ENCODE results near the gene PREB. TPM values are rescaled to one million over a fixed set of nuclear protein-coding genes. Genes with fewer than 3 reads are reported as not detected.

The PREB gene
- total RNA-seq, 1 donor: 45.2 TPM

DNA sequence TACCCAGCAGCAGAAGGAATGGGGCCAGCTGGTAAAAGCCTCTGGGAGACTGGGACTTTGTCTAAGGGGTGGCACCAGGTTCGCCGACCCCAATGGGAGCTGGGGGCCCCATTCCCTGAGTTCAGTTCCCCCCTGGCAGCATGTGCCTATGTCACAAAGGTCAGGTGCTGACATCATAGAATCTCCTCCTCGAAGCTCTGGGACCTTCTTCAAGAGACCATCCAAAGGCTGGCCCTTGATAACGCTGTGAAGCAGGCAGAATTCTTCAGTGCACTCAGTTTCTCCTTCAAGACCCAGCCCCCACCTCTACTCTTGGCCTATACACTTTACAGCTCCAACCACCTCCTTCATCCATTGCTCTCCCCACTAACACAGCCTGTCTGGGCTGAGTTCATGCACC lies 4.9 kb upstream of the PREB start, which contains the start of gene PRR30:
TSS of gene PRR30 (minus strand) at position 101 of the 400 bp plus-strand sequence. CDS start 1,081 bp downstream, outside the sequence.
- H3K36me3 ChIP-seq (ENCODE audit: insufficient read depth, low read length): no peaks in the 10 kb centered on the region
- no peak for DNase-seq (ENCODE audit: insufficient read length, low spot score, missing footprints)
- H3K27ac ChIP-seq (ENCODE audit: low read depth, low read length): no peak within 1 kb of the TSS
- H3K79me2 ChIP-seq (ENCODE audit: insufficient read depth, low read length): peaks cover 1% of the 10 kb centered on the region
- no peak within 1 kb of the TSS for H3K4me3 ChIP-seq (ENCODE audit: insufficient read depth, low read length)
- no peaks in the 10 kb centered on the region for H4K20me1 ChIP-seq (ENCODE audit: insufficient read depth, low read length)
- peaks cover 18% of the 10 kb centered on the region for H3K27me3 ChIP-seq (ENCODE audit: insufficient read depth, low read length)
- TF ChIP-seq, protein P1, sequence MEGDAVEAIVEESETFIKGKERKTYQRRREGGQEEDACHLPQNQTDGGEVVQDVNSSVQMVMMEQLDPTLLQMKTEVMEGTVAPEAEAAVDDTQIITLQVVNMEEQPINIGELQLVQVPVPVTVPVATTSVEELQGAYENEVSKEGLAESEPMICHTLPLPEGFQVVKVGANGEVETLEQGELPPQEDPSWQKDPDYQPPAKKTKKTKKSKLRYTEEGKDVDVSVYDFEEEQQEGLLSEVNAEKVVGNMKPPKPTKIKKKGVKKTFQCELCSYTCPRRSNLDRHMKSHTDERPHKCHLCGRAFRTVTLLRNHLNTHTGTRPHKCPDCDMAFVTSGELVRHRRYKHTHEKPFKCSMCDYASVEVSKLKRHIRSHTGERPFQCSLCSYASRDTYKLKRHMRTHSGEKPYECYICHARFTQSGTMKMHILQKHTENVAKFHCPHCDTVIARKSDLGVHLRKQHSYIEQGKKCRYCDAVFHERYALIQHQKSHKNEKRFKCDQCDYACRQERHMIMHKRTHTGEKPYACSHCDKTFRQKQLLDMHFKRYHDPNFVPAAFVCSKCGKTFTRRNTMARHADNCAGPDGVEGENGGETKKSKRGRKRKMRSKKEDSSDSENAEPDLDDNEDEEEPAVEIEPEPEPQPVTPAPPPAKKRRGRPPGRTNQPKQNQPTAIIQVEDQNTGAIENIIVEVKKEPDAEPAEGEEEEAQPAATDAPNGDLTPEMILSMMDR (IDR thresholded peaks at IDR 0.05; ENCODE audit: extremely low read depth, low read depth, low read length): no peak
- H3K4me2 ChIP-seq (ENCODE audit: insufficient read depth, low read length): no peak within 1 kb of the TSS
- H2AFZ ChIP-seq (ENCODE audit: low read length): no peak within 1 kb of the TSS
- no peaks in the 10 kb centered on the region for H3K9me3 ChIP-seq (ENCODE audit: low read depth, low read length)
- H3K4me1 ChIP-seq (ENCODE audit: insufficient read depth, low read length): no peaks in the 10 kb centered on the region

DNA sequence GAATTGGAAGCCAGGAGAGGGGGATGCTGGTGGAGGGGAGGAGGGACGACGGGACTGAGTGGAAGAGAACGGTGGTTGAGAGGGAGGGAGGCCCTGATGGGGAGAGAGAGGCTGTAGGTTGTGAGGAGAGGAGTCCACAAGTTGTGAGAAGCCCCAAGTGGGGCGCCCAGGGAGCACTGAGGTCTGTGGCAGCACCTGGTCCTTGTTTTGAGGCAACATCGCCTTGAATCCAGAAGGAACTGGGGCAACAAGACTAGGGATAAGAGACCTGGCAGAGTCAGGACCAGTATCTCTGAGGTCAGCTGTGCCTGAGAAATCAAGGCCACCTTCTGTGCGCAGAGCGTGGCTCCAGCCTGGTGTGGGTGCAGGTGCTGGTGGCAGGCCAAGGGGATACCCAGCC lies 3.7 kb upstream of the PREB start:
- H3K4me2 ChIP-seq (ENCODE audit: insufficient read depth, low read length): no peak overlapping the region
- TF ChIP-seq, protein P1 (IDR thresholded peaks at IDR 0.05; ENCODE audit: extremely low read depth, low read depth, low read length): no peak
- H3K27me3 ChIP-seq (ENCODE audit: insufficient read depth, low read length): peaks cover 11% of the 10 kb centered on the region
- H4K20me1 ChIP-seq (ENCODE audit: insufficient read depth, low read length): peaks cover 7% of the 10 kb centered on the region
- DNase-seq (ENCODE audit: insufficient read length, low spot score, missing footprints): no peak
- H3K27ac ChIP-seq (ENCODE audit: low read depth, low read length): no peak overlapping the region
- no peak overlapping the region for H2AFZ ChIP-seq (ENCODE audit: low read length)
- H3K36me3 ChIP-seq (ENCODE audit: insufficient read depth, low read length): no peaks in the 10 kb centered on the region
- peaks cover 13% of the 10 kb centered on the region for H3K79me2 ChIP-seq (ENCODE audit: insufficient read depth, low read length)
- peaks cover 7% of the 10 kb centered on the region for H3K4me1 ChIP-seq (ENCODE audit: insufficient read depth, low read length)
- H3K9me3 ChIP-seq (ENCODE audit: low read depth, low read length): no peaks in the 10 kb centered on the region
- no peak overlapping the region for H3K4me3 ChIP-seq (ENCODE audit: insufficient read depth, low read length)

DNA sequence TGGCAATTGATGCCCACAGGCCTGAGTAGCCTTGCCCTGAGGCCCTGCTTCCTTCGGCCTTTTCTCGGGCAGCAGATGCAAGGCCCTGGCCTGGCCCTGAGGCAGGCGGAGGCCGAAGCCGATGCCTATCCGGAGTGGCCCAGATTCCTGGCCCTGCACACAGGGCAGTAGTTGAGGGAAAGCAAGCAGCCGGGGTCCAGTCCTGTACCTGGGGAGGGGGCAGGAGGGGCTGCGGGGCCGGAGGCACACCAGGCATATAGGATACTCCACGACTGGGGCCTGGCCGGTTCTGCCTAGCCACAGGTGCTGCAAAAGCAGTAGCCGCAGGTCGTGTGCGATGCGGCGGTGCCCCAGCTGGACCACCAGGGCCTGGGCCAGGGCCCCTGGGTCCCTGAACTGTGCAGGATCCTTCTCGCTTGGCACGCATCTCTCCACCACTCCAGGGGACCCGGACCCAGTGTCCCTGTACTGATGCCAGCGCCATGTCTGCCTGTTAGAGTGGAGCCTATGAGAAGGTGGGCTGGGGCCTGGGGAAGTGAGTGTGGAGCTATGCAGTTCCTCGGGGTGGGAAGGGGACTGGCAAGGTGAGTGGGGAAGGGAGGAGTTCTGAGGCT lies 3.0 kb upstream of the PREB start:
- H4K20me1 ChIP-seq (ENCODE audit: insufficient read depth, low read length): peaks cover 14% of the 10 kb centered on the region
- H3K27me3 ChIP-seq (ENCODE audit: insufficient read depth, low read length): peaks cover 8% of the 10 kb centered on the region
- peaks cover 8% of the 10 kb centered on the region for H3K4me1 ChIP-seq (ENCODE audit: insufficient read depth, low read length)
- DNase-seq (ENCODE audit: insufficient read length, low spot score, missing footprints): no peak
- no peak overlapping the region for H3K27ac ChIP-seq (ENCODE audit: low read depth, low read length)
- H3K4me2 ChIP-seq (ENCODE audit: insufficient read depth, low read length): no peak overlapping the region
- no peak overlapping the region for H2AFZ ChIP-seq (ENCODE audit: low read length)
- no peak overlapping the region for H3K4me3 ChIP-seq (ENCODE audit: insufficient read depth, low read length)
- TF ChIP-seq, protein P1 (IDR thresholded peaks at IDR 0.05; ENCODE audit: extremely low read depth, low read depth, low read length): no peak
- H3K79me2 ChIP-seq (ENCODE audit: insufficient read depth, low read length): peaks cover 20% of the 10 kb centered on the region
- no peaks in the 10 kb centered on the region for H3K9me3 ChIP-seq (ENCODE audit: low read depth, low read length)
- H3K36me3 ChIP-seq (ENCODE audit: insufficient read depth, low read length): peaks cover 5% of the 10 kb centered on the region

DNA sequence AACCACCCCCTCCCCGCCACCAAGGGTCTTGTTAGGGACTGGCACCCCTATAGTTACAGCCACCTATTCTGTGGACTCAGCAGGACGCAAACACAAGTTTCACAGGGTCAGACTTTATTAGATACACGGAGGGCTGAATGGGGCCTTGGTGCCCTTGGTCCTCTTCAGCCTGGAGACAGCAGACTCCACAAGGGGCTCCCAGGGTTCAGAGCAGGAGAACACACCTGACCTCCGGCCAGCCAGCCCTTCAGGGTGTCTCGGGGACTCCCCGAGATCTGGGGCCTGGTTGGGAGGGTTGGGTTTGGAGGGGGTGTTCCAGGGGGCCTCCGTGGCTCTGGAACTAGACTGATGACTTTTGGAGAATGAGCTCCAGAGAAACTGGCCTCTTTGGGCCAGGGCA lies 2.3 kb upstream of the PREB start:
- peaks cover 21% of the 10 kb centered on the region for H4K20me1 ChIP-seq (ENCODE audit: insufficient read depth, low read length)
- no peak overlapping the region for H2AFZ ChIP-seq (ENCODE audit: low read length)
- peaks cover 22% of the 10 kb centered on the region for H3K79me2 ChIP-seq (ENCODE audit: insufficient read depth, low read length)
- no peak overlapping the region for H3K27ac ChIP-seq (ENCODE audit: low read depth, low read length)
- TF ChIP-seq, protein P1 (IDR thresholded peaks at IDR 0.05; ENCODE audit: extremely low read depth, low read depth, low read length): no peak
- H3K9me3 ChIP-seq (ENCODE audit: low read depth, low read length): no peaks in the 10 kb centered on the region
- no peak overlapping the region for H3K4me3 ChIP-seq (ENCODE audit: insufficient read depth, low read length)
- no peak overlapping the region for H3K4me2 ChIP-seq (ENCODE audit: insufficient read depth, low read length)
- peaks cover 8% of the 10 kb centered on the region for H3K27me3 ChIP-seq (ENCODE audit: insufficient read depth, low read length)
- DNase-seq (ENCODE audit: insufficient read length, low spot score, missing footprints): no peak
- H3K36me3 ChIP-seq (ENCODE audit: insufficient read depth, low read length): peaks cover 10% of the 10 kb centered on the region
- peaks cover 8% of the 10 kb centered on the region for H3K4me1 ChIP-seq (ENCODE audit: insufficient read depth, low read length)
